HG02852 (cell line): Measurements from ENCODE around the gene CLIP4.
A peak's percentile ranks its signal among the peaks of the same experiment; 100 is the strongest.

ENCODE experiments used
- ATAC-seq: cut with Tn5 transposase; IDR thresholded peaks from one replicate; pipeline ENCODE4 v1.9.1; 2021; ENCODE audit warnings: mild to moderate bottlenecking, moderate library complexity; ENCODE audit not compliant: unreplicated experiment

Gene CLIP4

DNA sequence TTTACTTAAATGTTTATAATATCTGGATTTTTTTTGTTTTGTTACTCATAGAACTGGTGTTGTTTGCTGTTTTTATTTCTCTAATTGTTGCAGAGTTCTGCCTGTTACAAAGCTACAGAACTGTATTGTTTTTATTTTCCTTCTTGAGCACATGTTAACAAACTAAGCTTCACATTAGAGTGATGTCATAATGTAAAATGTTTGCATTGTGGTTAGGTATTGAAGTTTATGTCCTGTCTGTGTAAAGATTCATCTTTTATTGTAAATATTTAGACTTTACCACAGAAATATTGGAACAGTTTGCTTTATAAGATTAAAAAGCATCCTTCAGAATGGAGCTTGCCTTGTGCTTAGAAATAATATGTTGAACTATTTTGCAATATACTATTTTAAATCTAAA is 67.7 kb downstream of the CLIP4 start:
- no peak for ATAC-seq

DNA sequence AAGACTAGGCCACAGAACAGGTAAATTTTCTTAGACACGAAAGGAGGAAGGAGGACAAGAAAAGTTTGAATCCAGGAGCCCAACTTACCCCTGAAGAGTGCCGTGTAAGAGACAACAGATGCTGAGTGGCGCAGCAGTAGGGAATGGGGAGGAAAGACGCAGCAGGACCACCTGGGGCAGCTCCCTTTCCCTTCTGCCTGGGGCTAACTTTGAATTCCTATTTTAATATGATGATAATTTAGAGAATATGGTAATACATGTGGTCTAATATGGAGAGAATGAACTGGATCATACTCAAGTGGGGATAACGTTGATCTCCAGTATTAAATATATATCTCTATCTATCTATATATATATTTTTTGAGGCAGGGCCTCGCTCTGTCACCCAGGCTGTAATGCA is 69.3 kb downstream of the CLIP4 start:
- ATAC-seq = no peak

DNA sequence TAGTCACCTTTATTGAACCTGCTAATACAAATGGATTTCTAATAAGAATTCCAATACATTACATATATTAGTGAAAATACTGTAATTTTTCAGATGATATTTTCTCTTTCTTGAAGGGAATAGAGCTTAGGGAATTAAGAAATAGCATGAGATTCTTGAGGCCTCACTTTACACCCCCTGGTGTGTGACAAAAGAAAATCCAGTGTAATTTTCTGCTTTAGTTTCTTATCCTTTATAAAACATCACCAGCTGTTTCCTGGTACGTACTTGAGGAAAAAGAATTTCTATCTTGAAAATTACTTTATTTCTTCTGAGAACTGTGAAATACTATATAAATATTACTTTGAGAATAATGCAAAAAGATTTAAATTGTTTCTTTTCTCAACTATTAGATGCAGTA is 71.6 kb downstream of the CLIP4 start:
- ATAC-seq = no peak

DNA sequence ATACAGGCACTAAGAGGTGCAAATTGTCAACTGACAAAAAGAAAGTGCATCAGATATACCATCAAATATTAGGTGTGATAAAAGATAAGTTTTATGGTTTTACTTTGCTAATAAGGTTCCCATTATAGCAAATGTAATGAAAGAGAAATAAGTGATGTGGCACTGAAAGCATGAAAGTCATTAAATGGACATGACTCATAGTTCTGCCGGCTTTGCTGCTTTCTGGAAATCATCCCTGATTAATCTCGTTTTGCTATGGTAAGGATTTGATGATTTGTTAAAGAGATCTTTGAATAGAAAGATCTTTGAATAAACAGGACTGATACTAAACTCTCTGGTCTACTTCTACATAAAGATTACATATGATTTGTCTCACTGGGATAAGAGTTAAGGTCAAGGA is 72.7 kb downstream of the CLIP4 start:
- no peak for ATAC-seq

DNA sequence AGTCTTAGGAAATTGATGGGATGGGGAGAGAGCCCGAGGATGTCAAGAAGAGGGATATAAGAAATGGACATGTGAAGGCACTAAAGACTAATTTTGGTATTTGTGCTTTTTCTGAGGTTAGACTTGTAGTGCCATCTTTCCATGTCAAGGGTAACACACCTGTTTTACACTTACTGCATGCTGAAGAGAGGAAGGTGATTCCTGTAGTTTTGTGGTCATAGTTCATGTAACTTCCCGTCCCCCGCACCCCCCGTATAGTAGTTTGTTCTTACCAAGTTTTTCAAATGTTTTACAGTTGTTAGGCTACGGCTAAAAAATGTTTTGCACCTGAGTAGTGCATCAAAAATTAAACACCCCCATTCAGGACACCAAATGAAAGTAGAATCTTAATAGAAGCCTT is 73.8 kb downstream of the CLIP4 start:
- no peak for ATAC-seq

DNA sequence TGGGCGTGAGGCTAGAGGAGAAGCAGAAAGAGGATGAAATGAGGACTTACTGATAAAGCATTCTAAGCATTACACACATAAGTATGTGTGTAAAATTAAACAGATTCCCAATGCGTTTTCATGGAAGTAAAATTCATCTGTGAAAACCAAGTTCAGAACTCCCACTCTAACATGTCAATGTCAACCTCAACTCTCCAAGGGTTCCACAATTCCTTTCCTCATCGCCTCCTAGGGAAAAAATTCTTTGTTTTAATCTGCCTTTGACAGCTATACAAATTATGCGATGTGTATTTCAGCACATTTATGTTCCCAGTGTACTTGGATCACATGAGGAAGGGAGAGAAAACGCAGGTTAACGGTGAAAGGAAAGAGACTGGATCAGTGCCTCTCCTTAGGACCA is 76.6 kb downstream of the CLIP4 start:
- ATAC-seq = no peak

DNA sequence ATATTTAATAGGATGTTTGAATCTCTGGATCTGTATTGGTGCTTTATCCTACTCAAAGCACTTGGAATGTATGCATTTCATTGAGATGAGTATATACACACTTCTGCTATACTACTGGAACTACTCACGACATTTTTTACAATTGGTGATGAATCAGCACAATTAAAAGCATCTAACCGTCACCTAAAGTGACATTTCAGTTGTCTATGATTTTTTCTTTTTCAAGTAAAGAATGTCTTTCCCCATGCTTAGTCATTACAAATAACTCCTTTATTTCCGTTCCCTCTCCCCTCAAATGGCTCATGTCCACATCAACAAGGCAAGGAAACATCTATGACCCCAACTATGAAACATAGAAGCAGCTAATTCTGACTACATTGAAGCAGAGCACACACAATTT is 77.3 kb downstream of the CLIP4 start:
- no peak for ATAC-seq

DNA sequence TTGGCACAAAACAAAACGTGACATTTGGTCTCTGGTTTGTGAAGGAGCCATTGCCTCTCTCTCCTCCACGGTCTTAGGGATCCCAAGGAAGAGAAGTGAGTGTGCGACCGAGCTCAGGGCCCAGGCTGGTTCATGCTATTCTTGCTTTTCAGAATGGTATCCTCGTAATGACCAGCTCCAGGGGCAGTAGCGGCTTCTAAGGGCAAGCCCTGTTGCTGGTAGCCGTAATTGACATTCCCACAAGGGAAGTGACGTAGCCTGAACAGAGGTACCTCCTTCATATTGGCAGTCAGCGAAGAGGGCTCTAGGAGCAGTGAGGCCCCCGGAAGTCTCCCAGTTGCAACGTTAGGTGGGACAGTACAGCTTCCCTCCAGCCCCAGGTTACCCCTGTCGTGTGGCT is 77.9 kb downstream of the CLIP4 start:
- ATAC-seq = no peak

DNA sequence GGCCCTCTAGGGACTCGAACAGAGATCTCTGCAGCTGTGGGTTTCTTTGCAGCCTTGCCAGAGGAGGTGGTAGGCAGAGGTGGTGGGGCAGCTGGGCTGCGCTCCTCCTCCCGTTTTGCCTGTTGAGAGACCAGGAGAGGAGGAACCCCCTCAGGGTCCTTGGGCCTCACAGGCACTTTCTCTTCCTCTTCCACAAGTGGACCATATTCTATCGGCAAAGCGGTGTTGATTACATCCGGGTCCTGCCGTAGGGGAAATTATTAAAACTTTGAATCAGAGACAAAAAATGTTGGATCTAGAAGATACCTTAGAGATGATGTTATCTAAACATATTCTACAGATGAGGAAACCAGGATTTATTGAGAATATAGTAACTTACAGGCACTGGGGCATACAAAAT is 78.5 kb downstream of the CLIP4 start:
- no peak for ATAC-seq

DNA sequence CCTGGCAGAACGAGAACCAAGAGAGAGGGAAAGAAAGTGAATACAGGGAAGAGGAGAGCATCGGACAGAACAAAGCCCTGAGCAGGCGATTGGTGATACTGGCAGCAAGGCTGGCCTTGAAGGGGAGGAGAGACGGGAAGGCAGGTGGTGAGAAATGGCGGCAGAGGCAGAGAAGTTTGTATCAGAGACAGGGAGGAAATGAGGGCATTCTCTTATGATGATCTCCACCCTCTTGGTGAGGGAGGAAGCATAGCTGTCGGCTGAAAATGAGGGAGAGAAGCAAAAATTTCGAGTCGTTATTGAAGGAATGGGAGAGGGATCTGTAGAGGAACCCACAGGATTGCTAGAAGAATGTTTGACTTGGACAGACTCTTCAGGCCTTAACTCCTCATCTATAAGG is 80.6 kb downstream of the CLIP4 start:
- no peak for ATAC-seq

DNA sequence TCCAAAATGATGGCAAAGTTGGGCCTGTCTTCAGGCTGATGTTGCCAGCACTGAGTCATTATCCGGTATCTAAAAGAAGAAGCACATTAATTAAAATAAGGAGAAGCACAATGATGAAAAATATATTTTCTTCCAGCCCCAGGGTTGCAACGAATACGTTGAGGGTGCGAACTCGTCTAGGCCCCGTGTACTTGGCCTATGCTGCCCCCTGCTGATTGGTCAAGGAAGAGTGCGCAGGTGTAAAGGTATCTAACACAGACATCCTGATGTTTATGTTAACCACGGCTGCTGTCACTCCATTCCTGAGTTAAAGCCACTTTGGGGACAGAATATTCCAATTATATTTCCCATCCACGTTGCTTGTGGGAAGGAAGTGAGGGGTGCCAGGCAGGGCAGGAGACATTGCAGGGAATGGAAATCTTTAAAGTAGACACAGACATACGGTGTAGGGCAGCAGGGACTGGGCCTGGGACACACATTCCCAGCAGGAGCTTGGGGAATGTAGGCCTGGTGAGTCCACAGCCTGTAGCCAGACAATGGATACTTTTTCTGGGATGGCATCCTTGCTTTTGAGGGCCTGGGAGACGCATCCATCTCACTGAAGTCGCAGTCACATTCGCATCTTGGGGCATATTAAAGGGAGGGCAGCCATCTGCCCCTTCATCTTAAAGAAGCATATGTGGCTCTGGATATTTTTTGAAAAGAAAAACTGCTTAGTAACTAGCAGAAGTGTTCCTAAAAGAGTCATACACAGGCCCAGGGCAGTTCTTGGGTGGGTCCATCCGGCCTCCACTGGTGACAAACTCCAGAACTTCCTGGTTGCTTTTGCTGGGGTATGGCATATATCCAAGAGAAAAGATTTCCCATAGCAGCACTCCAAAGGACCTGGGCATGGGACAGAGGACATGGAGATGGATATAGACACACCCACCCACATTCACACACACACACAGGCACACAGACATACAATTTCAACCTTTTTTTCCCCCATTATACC is 81.9 kb downstream of the CLIP4 start:
- peak; percentile 70 for ATAC-seq

DNA sequence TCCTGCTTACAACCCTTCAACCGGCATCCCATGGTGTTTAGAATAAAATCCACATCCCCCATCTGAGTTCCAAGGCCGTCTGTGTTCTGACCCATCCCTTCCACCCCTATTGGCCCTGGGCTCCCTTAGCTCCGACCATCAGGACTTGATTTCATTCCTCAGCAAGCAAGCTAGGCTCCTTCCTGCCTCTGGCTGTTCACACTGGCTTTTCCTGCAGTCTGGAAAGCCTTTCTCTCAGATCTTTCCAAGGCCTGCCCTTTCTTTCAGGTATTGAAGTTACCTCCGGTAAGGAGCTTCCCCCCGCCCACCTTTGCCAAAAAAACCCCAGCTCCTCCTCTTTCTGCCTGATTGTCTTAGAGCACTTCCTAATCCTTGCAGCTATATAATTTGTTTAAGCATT is 86.8 kb downstream of the CLIP4 start:
- no peak for ATAC-seq

DNA sequence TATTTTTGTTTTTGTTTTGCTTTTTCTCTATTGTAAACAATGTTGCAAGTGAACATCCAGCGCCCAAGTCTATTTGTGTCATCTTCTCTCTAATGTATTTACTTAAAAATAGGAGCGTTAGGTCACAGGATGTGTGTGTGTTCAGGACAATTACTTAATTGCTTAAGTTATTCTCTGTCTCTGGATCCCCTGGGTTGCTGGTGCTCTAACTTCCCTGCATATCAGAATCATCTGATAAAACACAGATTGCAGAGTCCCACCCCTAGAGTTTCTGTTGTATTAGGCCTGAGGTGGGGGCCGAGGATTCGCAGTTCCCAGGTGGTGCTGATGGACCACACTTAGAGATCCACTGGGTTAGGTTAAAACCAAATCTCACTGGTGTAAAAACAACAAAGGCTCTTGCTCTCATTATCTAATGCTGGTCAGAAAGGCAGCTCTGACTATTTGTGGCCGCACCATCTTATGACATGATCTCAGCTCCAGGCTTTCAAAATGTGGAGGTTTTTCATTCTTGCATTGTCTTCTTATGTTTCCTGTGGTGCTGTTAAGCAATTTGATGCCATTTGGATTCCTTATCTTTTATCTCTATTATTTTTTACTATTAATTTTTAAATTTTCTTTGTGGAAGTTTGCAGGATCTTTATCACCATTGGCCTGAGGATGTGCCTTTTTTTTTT is 87.7 kb downstream of the CLIP4 start:
- ATAC-seq = no peak

DNA sequence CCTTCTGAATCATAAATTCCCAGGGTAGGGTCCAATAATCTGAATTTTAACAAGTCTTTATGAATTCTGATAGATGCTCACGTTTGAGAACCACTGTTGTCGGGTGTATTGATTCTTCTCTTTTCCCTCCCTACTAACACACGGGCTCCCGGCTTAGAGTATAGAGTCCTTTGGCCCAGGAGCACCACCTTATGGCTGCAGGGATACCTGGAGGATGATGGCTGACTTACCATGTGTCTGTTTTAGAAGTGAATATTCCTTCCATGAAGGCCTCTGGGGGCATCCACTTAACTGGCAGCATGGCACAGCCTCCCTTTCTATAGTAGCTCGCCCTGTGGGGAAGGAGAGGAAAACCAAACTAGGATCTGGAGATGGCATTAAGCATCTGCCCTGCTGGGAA is 91.7 kb downstream of the CLIP4 start:
- no peak for ATAC-seq

DNA sequence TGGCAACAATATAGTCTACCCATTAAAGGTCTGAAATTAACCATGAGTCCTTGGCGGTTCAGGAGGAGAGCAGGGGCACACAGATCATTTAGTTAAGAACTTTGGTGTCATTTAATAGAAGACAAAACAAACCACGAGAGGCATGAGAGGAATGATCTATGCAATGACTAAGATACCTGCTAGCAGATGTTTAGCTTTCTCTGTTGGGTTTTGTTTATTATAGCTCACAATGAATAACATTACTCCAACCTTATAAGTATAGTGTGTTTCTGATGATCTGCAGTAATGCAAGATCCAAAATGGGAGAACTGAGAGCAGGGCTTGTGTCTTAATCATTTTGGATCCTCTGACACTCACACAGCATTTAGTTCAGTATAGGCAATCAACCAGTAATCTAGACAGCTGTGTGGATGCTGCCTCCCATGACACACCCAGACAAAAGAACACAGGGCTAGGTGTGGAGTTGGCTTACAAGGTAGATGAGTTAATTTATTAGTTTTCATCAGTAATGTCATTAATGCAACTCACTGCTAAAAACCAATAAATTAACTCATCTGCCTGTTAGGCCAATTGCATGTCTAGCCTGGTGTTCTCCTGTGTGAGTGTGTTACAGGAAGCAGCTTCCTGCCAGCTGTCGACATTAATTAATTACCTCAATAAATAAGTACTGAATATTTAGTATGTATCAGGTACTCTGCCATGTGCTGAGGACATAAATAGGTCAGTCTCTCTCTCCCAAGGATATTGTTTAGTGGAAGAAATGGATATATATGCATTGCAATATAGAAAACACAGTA is 92.3 kb downstream of the CLIP4 start:
- ATAC-seq = no peak

DNA sequence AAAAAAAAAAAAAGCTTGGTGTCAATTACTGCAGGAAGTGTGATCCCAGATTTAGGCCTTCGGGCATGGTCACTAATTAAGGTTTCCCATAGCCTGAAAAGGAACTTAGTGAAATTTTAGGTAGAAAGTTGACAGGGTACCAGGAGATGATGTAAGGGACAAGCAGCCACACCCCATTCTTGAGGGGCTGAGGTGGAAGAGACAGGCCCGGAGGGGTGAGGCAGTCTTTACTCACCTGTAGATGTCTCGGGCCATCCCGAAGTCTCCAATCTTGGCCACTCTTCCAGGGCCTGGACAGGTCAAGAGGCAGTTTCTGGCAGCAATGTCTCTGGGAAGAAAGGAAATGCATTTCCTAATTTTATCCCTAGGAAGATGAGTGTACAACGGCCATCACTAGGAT is 94.3 kb downstream of the CLIP4 start:
- no peak for ATAC-seq

DNA sequence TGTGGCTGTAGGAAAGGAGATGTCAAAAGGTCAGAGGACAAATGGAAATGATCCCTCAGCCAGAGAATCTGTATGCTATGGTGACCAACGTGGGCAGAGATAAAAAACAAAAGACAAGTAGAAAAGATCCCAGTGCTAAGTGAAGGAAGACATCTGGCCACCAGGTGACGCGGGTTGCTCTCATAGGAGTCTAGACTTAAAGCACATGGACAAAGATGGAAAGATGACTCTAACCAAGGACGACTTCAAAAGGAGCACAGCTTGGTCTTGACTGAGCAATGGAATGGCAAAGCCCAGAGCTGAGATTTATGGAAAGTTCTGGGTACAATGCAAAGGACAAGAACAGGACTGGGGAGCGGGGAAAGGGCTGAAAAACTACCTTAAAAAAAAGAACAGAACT is 96.8 kb downstream of the CLIP4 start:
- ATAC-seq = no peak

DNA sequence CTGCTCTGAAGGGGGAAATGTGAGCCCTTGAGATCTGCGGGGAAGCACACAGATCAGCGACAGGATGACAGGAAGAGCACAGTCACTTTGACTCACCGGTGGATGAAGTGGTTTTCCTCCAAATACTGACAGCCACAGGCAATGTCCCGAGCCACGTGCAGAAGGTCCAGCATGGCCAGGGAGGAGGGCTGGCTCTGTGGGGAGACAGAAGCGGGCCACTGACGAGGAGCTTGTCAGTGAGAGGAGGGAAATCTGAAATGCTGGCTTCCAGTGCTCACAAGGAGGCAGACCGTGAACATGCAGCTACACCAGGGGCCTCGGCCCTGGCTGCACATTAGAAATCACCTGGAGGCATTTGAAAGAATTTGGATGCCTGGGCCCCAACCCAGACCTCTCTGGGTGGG is 98.7 kb downstream of the CLIP4 start:
- no peak for ATAC-seq

DNA sequence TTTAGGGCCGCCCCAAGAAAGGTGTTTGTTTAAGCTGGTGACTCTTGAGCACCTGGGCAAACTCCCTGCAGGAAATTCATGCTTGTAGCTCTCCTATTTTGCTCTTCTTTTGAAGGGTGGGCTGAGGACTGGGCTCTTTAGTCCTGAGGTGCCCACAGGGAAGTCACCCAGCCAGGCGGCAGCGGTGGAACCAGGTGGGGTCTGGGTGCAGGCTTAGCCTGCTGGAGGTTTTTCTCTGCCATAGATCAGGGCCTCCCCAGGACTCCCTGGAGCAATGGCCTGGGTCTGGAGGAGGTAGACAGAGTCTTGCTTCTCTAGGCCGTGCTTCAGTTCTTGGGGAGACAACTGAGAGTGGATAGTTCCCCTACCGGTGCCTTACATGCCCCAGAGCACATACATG is 99.9 kb downstream of the CLIP4 start:
- no peak for ATAC-seq

DNA sequence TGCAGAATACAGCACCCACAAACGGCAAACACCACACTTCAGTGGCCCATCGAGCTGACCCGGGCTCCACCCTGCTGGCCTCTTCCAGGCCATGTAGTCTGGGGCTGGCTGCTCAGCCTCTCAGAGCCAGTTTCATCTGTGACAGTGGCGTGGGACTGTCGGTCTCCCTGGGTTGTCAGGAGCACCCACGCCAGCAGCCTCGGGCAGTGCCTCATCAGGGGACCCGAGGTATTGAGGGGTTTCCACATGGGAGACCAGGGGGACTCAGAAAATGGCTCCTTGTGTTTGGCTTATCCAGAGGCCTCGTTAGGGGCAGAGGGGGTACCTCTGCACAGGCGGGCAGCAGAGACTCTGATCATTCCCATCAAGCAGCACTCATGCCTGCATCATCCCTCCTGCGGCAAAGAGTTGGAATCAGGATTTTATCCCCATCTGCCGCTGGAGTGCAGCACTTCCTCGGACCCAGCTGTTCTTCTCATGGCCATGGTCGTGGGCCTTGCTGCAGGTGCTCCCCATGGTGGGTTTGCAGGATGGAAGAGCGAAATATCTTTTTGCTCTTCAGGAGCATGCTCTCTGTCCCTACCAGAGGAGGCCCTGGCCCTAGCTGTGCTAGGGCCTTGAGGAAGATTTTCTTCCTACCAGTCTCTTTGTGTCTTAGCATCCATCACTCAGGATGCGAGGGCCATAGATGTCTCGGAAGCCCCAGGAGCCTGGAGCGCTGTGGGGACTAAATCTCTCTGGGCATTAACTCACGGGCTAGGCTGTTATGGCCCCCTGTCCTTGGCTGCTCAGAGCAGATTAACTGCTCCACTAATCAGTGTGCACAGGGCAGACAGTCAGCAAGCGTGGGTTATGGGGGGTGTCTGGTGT is 100.8 kb downstream of the CLIP4 start:
- no peak for ATAC-seq

DNA sequence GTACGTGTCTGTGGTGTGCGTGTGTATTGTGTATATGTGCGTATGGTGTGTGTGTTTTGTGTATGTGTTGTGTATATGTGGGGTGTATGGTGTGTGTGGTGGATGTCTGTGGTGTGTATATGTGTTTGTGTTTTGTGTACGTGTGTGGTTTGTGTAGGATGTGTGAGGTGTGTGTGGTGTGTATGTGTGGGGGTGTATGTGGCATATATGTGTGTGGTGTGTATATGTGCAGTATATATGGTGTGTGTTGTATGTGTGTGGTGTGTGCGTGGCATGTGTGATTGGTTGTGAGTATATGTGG is 101.3 kb downstream of the CLIP4 start:
- no peak for ATAC-seq
